ENCODE data around the gene SLC35B2. TPM values are rescaled to one million over a fixed set of nuclear protein-coding genes. Genes with fewer than 3 reads are reported as not detected.

The SLC35B2 gene
- polyA plus RNA-seq, 1 experiment, result 83.5 TPM

DNA sequence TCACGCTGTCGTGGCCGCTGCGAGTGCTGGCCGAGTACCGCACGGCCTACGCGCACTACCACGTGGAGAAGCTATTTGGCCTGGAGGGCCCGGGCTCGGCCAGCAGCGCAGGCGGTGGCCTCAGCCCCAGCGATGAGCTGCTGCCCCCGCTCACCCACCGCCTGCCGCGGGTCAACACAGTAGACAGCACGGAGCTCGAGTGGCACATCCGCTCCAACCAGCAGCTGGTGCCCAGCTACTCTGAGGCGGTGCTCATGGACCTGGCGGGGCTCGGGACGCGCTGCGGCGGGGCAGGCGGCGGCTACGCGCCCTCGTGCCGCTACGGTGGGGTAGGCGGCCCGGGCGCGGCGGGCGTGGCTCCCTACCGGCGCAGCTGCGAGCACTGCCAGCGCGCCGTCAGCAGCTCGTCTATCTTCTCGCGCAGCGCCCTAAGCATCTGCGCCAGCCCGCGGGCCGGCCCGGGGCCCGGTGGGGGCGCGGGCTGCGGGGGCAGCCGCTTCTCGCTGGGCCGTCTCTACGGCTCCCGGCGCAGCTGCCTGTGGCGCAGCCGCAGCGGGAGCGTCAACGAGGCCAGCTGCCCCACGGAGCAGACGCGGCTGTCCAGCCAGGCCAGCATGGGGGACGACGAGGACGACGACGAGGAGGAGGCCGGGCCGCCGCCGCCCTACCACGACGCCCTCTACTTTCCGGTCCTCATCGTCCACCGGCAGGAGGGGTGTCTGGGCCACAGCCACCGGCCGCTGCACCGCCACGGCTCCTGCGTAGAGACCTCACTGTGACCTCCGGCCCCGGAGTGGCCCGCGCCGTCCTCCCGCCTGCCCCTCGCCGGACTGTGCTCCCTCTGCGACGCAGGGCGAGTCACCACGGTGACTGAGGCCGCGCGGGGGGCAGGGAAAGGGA lies 18.7 kb upstream of the SLC35B2 start:
- peaks cover 76% of the 10 kb centered on the region for H3K27me3 ChIP-seq (ENCODE audit: control insufficient read depth, insufficient read depth, low read length)
- CTCF ChIA-PET, result interaction anchor here (0.6 kb wide), 1 partner anchor 9 kb away, joined by 4 read pairs; no protein-coding TSS in a partner anchor

DNA sequence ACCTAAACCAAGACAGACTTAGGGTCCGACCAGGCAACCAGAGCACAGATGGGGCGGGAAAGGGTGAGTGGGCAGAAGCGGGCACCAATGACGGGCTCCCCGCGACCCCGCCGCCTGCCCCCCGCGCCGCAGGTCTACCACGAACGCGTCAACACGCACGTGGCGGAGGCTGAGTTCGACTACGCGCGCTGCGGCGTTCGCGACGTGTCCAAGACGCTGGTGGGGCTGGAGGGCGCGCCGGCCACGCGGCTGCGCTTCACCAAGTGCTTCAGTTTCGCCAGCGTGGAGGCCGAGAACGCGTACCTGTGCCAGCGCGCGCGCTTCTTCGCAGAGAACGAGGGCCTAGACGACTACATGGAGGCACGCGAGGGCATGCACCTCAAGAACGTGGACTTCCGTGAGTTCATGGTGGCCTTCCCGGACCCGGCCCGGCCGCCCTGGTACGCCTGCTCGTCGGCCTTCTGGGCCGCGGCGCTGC lies 18.0 kb upstream of the SLC35B2 start:
- no peak overlapping the region for H3K4me3 ChIP-seq (ENCODE audit: low read depth, low read length)
- TF ChIP-seq, protein P1, sequence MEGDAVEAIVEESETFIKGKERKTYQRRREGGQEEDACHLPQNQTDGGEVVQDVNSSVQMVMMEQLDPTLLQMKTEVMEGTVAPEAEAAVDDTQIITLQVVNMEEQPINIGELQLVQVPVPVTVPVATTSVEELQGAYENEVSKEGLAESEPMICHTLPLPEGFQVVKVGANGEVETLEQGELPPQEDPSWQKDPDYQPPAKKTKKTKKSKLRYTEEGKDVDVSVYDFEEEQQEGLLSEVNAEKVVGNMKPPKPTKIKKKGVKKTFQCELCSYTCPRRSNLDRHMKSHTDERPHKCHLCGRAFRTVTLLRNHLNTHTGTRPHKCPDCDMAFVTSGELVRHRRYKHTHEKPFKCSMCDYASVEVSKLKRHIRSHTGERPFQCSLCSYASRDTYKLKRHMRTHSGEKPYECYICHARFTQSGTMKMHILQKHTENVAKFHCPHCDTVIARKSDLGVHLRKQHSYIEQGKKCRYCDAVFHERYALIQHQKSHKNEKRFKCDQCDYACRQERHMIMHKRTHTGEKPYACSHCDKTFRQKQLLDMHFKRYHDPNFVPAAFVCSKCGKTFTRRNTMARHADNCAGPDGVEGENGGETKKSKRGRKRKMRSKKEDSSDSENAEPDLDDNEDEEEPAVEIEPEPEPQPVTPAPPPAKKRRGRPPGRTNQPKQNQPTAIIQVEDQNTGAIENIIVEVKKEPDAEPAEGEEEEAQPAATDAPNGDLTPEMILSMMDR (IDR thresholded peaks at IDR 0.05; ENCODE audit: low read depth, low read length), result no peak
- POLR2A ChIA-PET, result no interaction called here
- peaks cover 75% of the 10 kb centered on the region for H3K27me3 ChIP-seq (ENCODE audit: control insufficient read depth, insufficient read depth, low read length)
- H3K27ac ChIP-seq (ENCODE audit: low read depth, low read length), result no peak overlapping the region
- DNase-seq (ENCODE audit: low read depth, low spot score), result no peak
- H3K9me3 ChIP-seq (ENCODE audit: control insufficient read depth, insufficient read depth, low read length), result peaks cover 5% of the 10 kb centered on the region; the same call in 1 of the 2 replicates
- CTCF ChIA-PET, result interaction anchor here (0.6 kb wide), 1 partner anchor 9 kb away, joined by 4 read pairs; no protein-coding TSS in a partner anchor

More for the DNA sequence above, 18.7 kb upstream of the SLC35B2 start:
- Histone ChIP-seq H3K4me3 (ENCODE audit: low read depth, low read length) (0 out of 2 replicates have a peak overlapping the region, but pooled peaks have one; percentile 10), H3K27ac (ENCODE audit: low read depth, low read length) (no peak overlapping the region), H3K9me3 (ENCODE audit: control insufficient read depth, insufficient read depth, low read length) (peaks cover 5% of the 10 kb centered on the region; the same call in 1 of the 2 replicates)
- no peak for DNase-seq (ENCODE audit: low read depth, low spot score)
- POLR2A ChIA-PET, result no interaction called here
- TF ChIP-seq, protein P1 (IDR thresholded peaks at IDR 0.05; ENCODE audit: low read depth, low read length), result no peak

DNA sequence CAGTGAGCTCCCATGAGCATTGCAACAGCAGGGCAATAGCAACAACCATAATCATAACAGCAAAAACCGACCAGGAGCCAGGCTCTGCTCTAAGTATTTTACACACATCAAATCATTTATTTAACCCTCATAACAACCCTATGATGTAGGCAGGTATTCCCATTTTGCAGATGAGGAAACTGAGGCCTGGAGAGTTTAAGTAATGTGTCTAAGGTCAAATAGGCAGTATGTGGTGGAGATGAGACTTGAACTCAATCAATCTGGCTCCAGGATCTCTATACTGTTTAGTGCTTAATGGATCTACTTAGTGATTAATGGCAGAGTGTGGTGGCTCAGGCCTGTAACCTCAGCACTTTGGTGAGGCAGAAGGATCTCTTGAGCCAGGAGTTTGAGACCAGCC lies 16.3 kb upstream of the SLC35B2 start:
- no peak overlapping the region for H3K27ac ChIP-seq (ENCODE audit: low read depth, low read length)
- ChIA-PET POLR2A (no interaction called here), CTCF (no interaction called here)
- no peak overlapping the region for H3K4me3 ChIP-seq (ENCODE audit: low read depth, low read length)
- peaks cover 5% of the 10 kb centered on the region; the same call in 1 of the 2 replicates for H3K9me3 ChIP-seq (ENCODE audit: control insufficient read depth, insufficient read depth, low read length)
- no peak for DNase-seq (ENCODE audit: low read depth, low spot score)
- peaks cover 76% of the 10 kb centered on the region for H3K27me3 ChIP-seq (ENCODE audit: control insufficient read depth, insufficient read depth, low read length)
- TF ChIP-seq, protein P1 (IDR thresholded peaks at IDR 0.05; ENCODE audit: low read depth, low read length), result no peak

DNA sequence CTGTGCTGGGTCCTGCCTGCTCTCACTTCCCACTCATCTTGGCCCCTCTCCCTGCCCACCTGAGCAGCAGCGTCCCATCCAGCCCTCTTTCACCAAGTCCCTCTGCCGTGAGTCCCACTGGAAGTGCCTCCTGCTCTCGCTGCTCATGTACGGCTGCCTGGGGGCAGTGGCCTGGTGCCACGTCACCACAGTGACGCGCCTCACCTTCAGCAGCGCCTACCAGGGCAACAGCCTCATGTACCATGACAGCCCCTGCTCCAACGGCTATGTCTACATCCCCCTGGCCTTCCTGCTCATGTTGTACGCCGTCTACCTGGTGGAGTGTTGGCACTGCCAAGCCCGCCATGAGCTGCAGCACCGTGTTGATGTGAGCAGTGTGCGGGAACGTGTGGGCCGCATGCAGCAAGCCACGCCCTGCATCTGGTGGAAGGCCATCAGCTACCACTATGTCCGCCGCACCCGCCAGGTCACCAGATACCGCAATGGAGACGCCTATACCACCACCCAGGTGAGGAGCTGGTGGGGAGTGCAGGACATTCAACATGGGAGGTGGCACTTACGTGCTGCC lies 15.8 kb upstream of the SLC35B2 start:
- H3K27ac ChIP-seq (ENCODE audit: low read depth, low read length), result no peak overlapping the region
- TF ChIP-seq, protein P1 (IDR thresholded peaks at IDR 0.05; ENCODE audit: low read depth, low read length), result no peak
- H3K27me3 ChIP-seq (ENCODE audit: control insufficient read depth, insufficient read depth, low read length), result peaks cover 79% of the 10 kb centered on the region
- H3K9me3 ChIP-seq (ENCODE audit: control insufficient read depth, insufficient read depth, low read length), result peaks cover 5% of the 10 kb centered on the region; the same call in 1 of the 2 replicates
- no peak overlapping the region for H3K4me3 ChIP-seq (ENCODE audit: low read depth, low read length)
- ChIA-PET POLR2A (no interaction called here), CTCF (no interaction called here)
- no peak for DNase-seq (ENCODE audit: low read depth, low spot score)

DNA sequence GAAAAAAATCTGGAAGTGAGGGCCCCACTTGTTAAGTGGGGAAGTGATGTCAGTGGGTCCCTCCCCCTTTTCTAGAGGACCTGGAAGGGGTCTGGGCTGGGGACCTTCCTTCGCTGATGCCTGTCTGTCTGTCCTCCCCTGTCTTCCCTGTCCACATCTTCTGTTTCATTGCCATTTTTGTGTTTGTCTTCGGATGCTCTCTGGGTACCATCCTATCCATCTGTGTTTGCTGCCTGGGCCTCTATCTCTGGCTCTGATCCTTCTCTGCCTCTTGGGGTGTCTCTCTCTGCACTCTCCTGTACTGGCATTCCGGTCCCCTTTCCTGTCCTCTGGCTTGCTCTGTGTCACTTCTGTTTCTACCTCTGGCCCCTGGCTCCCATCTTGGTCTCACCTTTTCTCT lies 15.2 kb upstream of the SLC35B2 start:
- no peak overlapping the region for H3K4me3 ChIP-seq (ENCODE audit: low read depth, low read length)
- H3K27me3 ChIP-seq (ENCODE audit: control insufficient read depth, insufficient read depth, low read length), result peaks cover 75% of the 10 kb centered on the region
- ChIA-PET POLR2A (no interaction called here), CTCF (no interaction called here)
- DNase-seq (ENCODE audit: low read depth, low spot score), result no peak
- H3K27ac ChIP-seq (ENCODE audit: low read depth, low read length), result no peak overlapping the region
- H3K9me3 ChIP-seq (ENCODE audit: control insufficient read depth, insufficient read depth, low read length), result peaks cover 5% of the 10 kb centered on the region; the same call in 1 of the 2 replicates
- TF ChIP-seq, protein P1 (IDR thresholded peaks at IDR 0.05; ENCODE audit: low read depth, low read length), result no peak

Measured in AG04450 (cell line).